SU-DHL-6 (cell line): Measurements from ENCODE around the gene MOSMO.
"Not testable (repeated sequence)": the region's sequence is repeated elsewhere in the genome, so short reads cannot be mapped to it uniquely, and the experiment has no call there.

Experiments used
- H2AFZ ChIP-seq: fragments of 200-600 bp; sonication (generic); 2 replicates; pipeline ENCODE4 v1.6.1; 2014; ENCODE audit warnings: low read depth, mild to moderate bottlenecking, moderate library complexity, mixed read lengths, antibody characterized with exemption, low read length; ENCODE audit not compliant: severe bottlenecking
- H3F3A ChIP-seq: fragments of 200-600 bp; shearing (Covaris generic); 2 replicates; pipeline ENCODE4 v1.6.0; 2016; ENCODE audit warnings: antibody characterized with exemption, mild to moderate bottlenecking; ENCODE audit not compliant: insufficient read depth
- H3K27ac ChIP-seq: fragments of 200-600 bp; sonication (generic); 2 replicates; pipeline ENCODE4 v1.5.1; 2016; ENCODE audit warnings: low read depth, mild to moderate bottlenecking, low read length, moderate library complexity, mixed read lengths
- H3K27me3 ChIP-seq: fragments of 200-600 bp; sonication (generic), shearing (Covaris generic); 2 replicates; pipeline ENCODE4 v1.6.0; 2014; ENCODE audit warnings: mild to moderate bottlenecking, low read length
- H3K36me3 ChIP-seq: fragments of 200-600 bp; sonication (generic); 2 replicates; pipeline ENCODE4 v1.6.1; 2014; ENCODE audit warnings: mild to moderate bottlenecking, low read length, mixed read lengths
- H3K4me2 ChIP-seq: fragments of 300-600, 200-600 bp; shearing (Covaris generic), sonication (generic); 2 replicates; pipeline ENCODE4 v1.6.0; 2014; ENCODE audit warnings: low read length, low read depth, mild to moderate bottlenecking; ENCODE audit not compliant: poor library complexity, severe bottlenecking
- H3K4me3 ChIP-seq: fragments of 200-600 bp; sonication (generic); 2 replicates; pipeline ENCODE4 v1.5.1; 2014; ENCODE audit warnings: antibody characterized with exemption, low read length, mild to moderate bottlenecking, mixed read lengths; ENCODE audit not compliant: insufficient read depth, poor library complexity, severe bottlenecking
- H3K79me2 ChIP-seq: fragments of 200-600 bp; sonication (generic); 2 replicates; pipeline ENCODE4 v1.6.1; 2014; ENCODE audit warnings: mild to moderate bottlenecking, low read length, moderate library complexity; ENCODE audit not compliant: insufficient read depth
- H3K9ac ChIP-seq: fragments of 200-600 bp; sonication (generic); 2 replicates; pipeline ENCODE4 v1.7.0; 2014; ENCODE audit warnings: mild to moderate bottlenecking, low read length
- H3K9me2 ChIP-seq: fragments of 200-600 bp; sonication (generic); replicated peaks from 2 replicates; pipeline ENCODE4 v1.6.1; 2014; ENCODE audit warnings: low read length; ENCODE audit not compliant: insufficient read depth
- H3K9me3 ChIP-seq: fragments of 200-600 bp; sonication (generic); 2 replicates; pipeline ENCODE4 v1.6.1; 2014; ENCODE audit warnings: low read length, mixed read lengths; ENCODE audit not compliant: insufficient read depth
- H4K20me1 ChIP-seq: fragments of 200-600 bp; sonication (generic); 2 replicates; pipeline ENCODE4 v1.6.1; 2014; ENCODE audit warnings: low read depth, mild to moderate bottlenecking, antibody characterized with exemption, low read length, moderate library complexity, mixed read lengths
- CTCF ChIP-seq: fragments of 200-600 bp; sonication (generic); IDR thresholded peaks from one replicate; pipeline ENCODE4 v1.5.1; 2017; ENCODE audit warnings: antibody characterized with exemption, mild to moderate bottlenecking, low read length, moderate library complexity; ENCODE audit not compliant: insufficient read depth, poor library complexity, severe bottlenecking
- EZH2phosphoT487 ChIP-seq: fragments of 200-600 bp; sonication (generic), shearing (Covaris generic); conservative IDR thresholded peaks from 2 replicates; pipeline ENCODE4 v1.6.1; 2018; ENCODE audit warnings: mild to moderate bottlenecking, antibody characterized with exemption, low read length, moderate library complexity, mixed read lengths

The MOSMO gene

DNA sequence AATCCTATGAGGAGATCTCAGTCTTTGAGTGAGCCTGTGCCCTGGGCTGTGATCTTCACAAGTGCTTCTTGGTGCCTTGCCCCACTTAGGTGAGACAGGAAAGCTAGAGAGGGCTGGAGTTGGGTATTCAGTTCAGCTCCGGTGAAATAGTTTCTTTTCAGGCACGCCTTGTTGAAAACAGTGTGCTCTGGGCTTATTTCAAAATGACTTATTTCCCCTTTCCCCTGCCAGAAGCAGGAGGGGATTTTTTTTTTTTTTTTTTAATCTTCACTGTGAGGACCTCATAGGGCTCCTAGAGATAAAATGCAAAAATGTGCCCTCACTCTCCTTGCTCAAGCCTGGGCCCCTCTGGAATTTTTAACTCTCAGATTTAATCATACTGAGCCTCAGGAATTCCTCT lies 27.2 kb downstream of the MOSMO start:
- Histone ChIP-seq H3K27ac (no peak overlapping the region), H3K9me2 (no peaks in the 10 kb centered on the region), H3K27me3 (no peaks in the 10 kb centered on the region), H4K20me1 (no peaks in the 10 kb centered on the region), H3K9ac (no peak overlapping the region), H3K4me2 (no peak overlapping the region), H2AFZ (no peak overlapping the region), H3K36me3 (no peaks in the 10 kb centered on the region), H3F3A (no peaks in the 10 kb centered on the region), H3K9me3 (no peaks in the 10 kb centered on the region), H3K4me3 (no peak overlapping the region), H3K79me2 (no peaks in the 10 kb centered on the region)
- TF ChIP-seq CTCF = no peak
- no peak for TF ChIP-seq EZH2phosphoT487

- not testable (repeated sequence) for H3K27ac ChIP-seq, H3K4me3 ChIP-seq, H3K9ac ChIP-seq, H2AFZ ChIP-seq, H3F3A ChIP-seq, H3K36me3 ChIP-seq, H3K9me2 ChIP-seq, H3K9me3 ChIP-seq, H3K4me2 ChIP-seq, H3K27me3 ChIP-seq, H4K20me1 ChIP-seq, H3K79me2 ChIP-seq
Measured at GRCh38 chr16:22043882-22044281, 36.0 kb downstream of the MOSMO start.

GRCh38 chr16:22045888-22046287 lies 38.0 kb downstream of the MOSMO start:
- H3K9me3 ChIP-seq, H3K9ac ChIP-seq, H3K4me2 ChIP-seq: not testable (repeated sequence)

GRCh38 chr16:22050963-22051362 lies 43.1 kb downstream of the MOSMO start:
- no peak overlapping the region for H3K4me2 ChIP-seq
- no peak overlapping the region for H3K9ac ChIP-seq
- H3K9me2 ChIP-seq = no peaks in the 10 kb centered on the region
- no peaks in the 10 kb centered on the region for H3K79me2 ChIP-seq
- no peak overlapping the region for H3K4me3 ChIP-seq
- H3F3A ChIP-seq = no peaks in the 10 kb centered on the region
- no peaks in the 10 kb centered on the region for H4K20me1 ChIP-seq
- no peak overlapping the region for H3K27ac ChIP-seq
- no peaks in the 10 kb centered on the region for H3K36me3 ChIP-seq
- no peaks in the 10 kb centered on the region for H3K9me3 ChIP-seq
- TF ChIP-seq CTCF (no peak), EZH2phosphoT487 (no peak)
- no peaks in the 10 kb centered on the region for H3K27me3 ChIP-seq
- H2AFZ ChIP-seq = no peak overlapping the region

More at GRCh38 chr16:22045888-22046287, 38.0 kb downstream of the MOSMO start:
- not testable (repeated sequence) for H3F3A ChIP-seq, H2AFZ ChIP-seq, H3K4me3 ChIP-seq, H4K20me1 ChIP-seq, H3K9me2 ChIP-seq, H3K27me3 ChIP-seq, H3K36me3 ChIP-seq, H3K27ac ChIP-seq, H3K79me2 ChIP-seq
